Tibial nerve (tissue), 3 donors: ENCODE results near the gene SLC10A7.

Source experiments
- POLR2A ChIP-seq, 2 donors: fragments of 450-650 bp; IDR thresholded peaks; one replicate each; pipeline ENCODE4 v1.6.1; 2017; ENCODE audit warnings: antibody characterized with exemption in 2 of 2, mild to moderate bottlenecking in 2 of 2, moderate library complexity in 2 of 2
- TF ChIP-seq, protein P1 (sequence below), 5 experiments: fragments of 200-600 bp in 3 of 5; fragments of 450-650 bp in 2 of 5; sonication (generic) in 3 of 5; IDR thresholded peaks; one replicate each; pipeline ENCODE4 v1.5.1; 2016 to 2019; ENCODE audit warnings: antibody characterized with exemption in 5 of 5, mild to moderate bottlenecking in 3 of 5, moderate library complexity in 2 of 5

DNA sequence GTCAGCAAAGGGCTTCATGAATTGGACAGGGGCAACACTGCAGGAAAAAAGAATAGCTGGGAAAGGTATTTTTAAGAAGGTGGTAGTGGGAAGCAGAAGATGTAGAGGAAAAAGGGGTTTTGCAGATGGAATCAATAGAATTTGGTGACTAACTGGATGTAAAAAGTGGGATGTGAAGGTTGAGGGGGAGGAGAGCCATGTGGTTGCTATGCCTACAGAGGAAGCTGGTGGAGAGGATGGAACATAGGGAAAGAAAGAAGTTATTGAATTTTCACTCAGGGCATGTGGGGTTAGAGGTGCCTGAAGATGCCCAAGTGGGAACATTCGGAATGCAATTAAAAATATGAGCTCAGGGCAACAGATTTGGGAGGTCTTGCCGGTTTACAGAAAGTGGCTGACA, 274.4 kb downstream of the SLC10A7 start:
- TF ChIP-seq, protein P1, sequence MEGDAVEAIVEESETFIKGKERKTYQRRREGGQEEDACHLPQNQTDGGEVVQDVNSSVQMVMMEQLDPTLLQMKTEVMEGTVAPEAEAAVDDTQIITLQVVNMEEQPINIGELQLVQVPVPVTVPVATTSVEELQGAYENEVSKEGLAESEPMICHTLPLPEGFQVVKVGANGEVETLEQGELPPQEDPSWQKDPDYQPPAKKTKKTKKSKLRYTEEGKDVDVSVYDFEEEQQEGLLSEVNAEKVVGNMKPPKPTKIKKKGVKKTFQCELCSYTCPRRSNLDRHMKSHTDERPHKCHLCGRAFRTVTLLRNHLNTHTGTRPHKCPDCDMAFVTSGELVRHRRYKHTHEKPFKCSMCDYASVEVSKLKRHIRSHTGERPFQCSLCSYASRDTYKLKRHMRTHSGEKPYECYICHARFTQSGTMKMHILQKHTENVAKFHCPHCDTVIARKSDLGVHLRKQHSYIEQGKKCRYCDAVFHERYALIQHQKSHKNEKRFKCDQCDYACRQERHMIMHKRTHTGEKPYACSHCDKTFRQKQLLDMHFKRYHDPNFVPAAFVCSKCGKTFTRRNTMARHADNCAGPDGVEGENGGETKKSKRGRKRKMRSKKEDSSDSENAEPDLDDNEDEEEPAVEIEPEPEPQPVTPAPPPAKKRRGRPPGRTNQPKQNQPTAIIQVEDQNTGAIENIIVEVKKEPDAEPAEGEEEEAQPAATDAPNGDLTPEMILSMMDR (IDR thresholded peaks at IDR 0.05): no peak
- no peak for TF ChIP-seq POLR2A (IDR thresholded peaks at IDR 0.05)
